Tibial nerve (tissue), 3 donors: ENCODE results near the gene PCCB.

ENCODE experiments used
- POLR2A ChIP-seq, 2 donors: fragments of 450-650 bp; IDR thresholded peaks; one replicate each; pipeline ENCODE4 v1.6.1; 2017; ENCODE audit warnings: antibody characterized with exemption in 2 of 2, mild to moderate bottlenecking in 2 of 2, moderate library complexity in 2 of 2
- TF ChIP-seq, protein P1 (sequence below), 5 experiments: fragments of 200-600 bp in 3 of 5; fragments of 450-650 bp in 2 of 5; sonication (generic) in 3 of 5; IDR thresholded peaks; one replicate each; pipeline ENCODE4 v1.5.1; 2016 to 2019; ENCODE audit warnings: antibody characterized with exemption in 5 of 5, mild to moderate bottlenecking in 3 of 5, moderate library complexity in 2 of 5

DNA sequence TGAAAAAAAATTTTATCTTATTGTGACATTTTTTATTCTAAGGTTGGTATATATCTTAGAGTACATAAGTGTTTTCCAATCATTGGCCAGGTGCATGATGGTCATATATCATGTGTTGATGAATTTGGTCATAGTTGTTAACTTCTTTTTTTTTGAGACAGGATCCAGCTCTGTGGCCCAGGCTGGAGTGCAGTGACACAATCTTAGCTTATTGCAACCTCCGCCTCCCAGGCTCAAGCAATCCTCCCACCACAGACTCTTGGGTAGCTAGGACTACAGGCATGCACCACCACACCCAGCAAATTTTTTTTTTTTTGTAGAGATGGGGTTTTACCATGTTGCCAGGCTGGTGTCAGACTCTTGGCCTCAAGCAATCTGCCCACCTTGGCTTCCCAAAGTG is 44.0 kb downstream of the PCCB start:
- TF ChIP-seq, protein P1, sequence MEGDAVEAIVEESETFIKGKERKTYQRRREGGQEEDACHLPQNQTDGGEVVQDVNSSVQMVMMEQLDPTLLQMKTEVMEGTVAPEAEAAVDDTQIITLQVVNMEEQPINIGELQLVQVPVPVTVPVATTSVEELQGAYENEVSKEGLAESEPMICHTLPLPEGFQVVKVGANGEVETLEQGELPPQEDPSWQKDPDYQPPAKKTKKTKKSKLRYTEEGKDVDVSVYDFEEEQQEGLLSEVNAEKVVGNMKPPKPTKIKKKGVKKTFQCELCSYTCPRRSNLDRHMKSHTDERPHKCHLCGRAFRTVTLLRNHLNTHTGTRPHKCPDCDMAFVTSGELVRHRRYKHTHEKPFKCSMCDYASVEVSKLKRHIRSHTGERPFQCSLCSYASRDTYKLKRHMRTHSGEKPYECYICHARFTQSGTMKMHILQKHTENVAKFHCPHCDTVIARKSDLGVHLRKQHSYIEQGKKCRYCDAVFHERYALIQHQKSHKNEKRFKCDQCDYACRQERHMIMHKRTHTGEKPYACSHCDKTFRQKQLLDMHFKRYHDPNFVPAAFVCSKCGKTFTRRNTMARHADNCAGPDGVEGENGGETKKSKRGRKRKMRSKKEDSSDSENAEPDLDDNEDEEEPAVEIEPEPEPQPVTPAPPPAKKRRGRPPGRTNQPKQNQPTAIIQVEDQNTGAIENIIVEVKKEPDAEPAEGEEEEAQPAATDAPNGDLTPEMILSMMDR (IDR thresholded peaks at IDR 0.05): no peak
- no peak for TF ChIP-seq POLR2A (IDR thresholded peaks at IDR 0.05)
